A673 (cell line): ENCODE measurements around the gene C19orf81. TPM values are rescaled to one million over a fixed set of nuclear protein-coding genes. Genes with fewer than 3 reads are reported as not detected.

Experiments used
- BruUV-seq: library from RNA; stranded (reverse); fragments of 400-500 nt; replicated peaks from 2 replicates; lab custom pipeline; 2021; lab: Mats Ljungman, UMichigan
- CTCF ChIA-PET: fragments of 300-600 bp; sonication (Branson Sonifier 250); formaldehyde crosslinking; loops from one replicate; lab custom pipeline; 2022; ENCODE audit warnings: antibody characterized with exemption; lab: Charles Lee
- POLR2A ChIA-PET: fragments of 300-600 bp; sonication (Branson Sonifier 250); formaldehyde crosslinking; loops from one replicate; lab custom pipeline; 2022; ENCODE audit warnings: antibody characterized with exemption; ENCODE audit not compliant: low non-redundant PET; lab: Charles Lee
- DNase-seq: peaks from one replicate; pipeline ENCODE4 v3.0.0-alpha.2; 2015; ENCODE audit warnings: low spot score
- H3K27ac ChIP-seq: fragments of 200-600 bp; sonication (generic); 2 replicates; pipeline ENCODE4 v1.5.1; 2016; ENCODE audit warnings: mixed run types, low read depth, mild to moderate bottlenecking, mixed read lengths, antibody characterized with exemption, low read length; ENCODE audit not compliant: poor library complexity, severe bottlenecking
- H3K27me3 ChIP-seq: fragments of 200-600 bp; sonication (generic); replicated peaks from 2 replicates; pipeline ENCODE4 v1.6.1; 2017; ENCODE audit warnings: mixed run types, low read depth, mild to moderate bottlenecking, mixed read lengths, antibody characterized with exemption, low read length; ENCODE audit not compliant: insufficient read depth, poor library complexity
- H3K36me3 ChIP-seq: fragments of 200-600 bp; sonication (generic); 2 replicates; pipeline ENCODE4 v1.6.1; 2016; ENCODE audit warnings: mixed run types, mild to moderate bottlenecking, mixed read lengths, antibody characterized with exemption, low read length; ENCODE audit not compliant: insufficient read depth, poor library complexity, severe bottlenecking
- H3K4me1 ChIP-seq: fragments of 200-600 bp; sonication (generic); 2 replicates; pipeline ENCODE4 v1.6.1; 2017; ENCODE audit warnings: mixed run types, mild to moderate bottlenecking, mixed read lengths, antibody characterized with exemption, low read length; ENCODE audit not compliant: insufficient read depth, poor library complexity, severe bottlenecking
- H3K4me3 ChIP-seq: fragments of 200-600 bp; sonication (generic); 2 replicates; pipeline ENCODE4 v1.5.1; 2016; ENCODE audit warnings: low read depth, mixed run types, mild to moderate bottlenecking, mixed read lengths, low read length; ENCODE audit not compliant: poor library complexity, severe bottlenecking
- H3K9me3 ChIP-seq: fragments of 200-600 bp; sonication (generic); 2 replicates; pipeline ENCODE4 v1.6.1; 2016; ENCODE audit warnings: mixed run types, low read depth, mild to moderate bottlenecking, mixed read lengths, antibody characterized with exemption, low read length; ENCODE audit not compliant: poor library complexity, severe bottlenecking
- EZH2 ChIP-seq: fragments of 200-600 bp; sonication (generic); IDR thresholded peaks from 2 replicates; pipeline ENCODE4 v1.6.1; 2017; ENCODE audit warnings: borderline replicate concordance, low read depth, mild to moderate bottlenecking, mixed read lengths, antibody characterized with exemption, low read length; ENCODE audit not compliant: poor library complexity, severe bottlenecking
- intact Hi-C: fragments of 100-400 bp; cut with micrococcal nuclease; formaldehyde crosslinking; loops from one replicate; pipeline ENCODE4 v1.10.0; 2022; ENCODE audit not compliant: unreplicated experiment
- total RNA-seq: library from RNA; stranded (reverse); gene quantifications from 2 replicates; pipeline ENCODE4 v1.2.3, GENCODE V29; 2021
- TF ChIP-seq, protein P1 (sequence below): fragments of 300-800, 200-600 bp; sonication (generic); conservative IDR thresholded peaks from 2 replicates; pipeline ENCODE4 v1.5.1; 2017; ENCODE audit warnings: low read depth, mild to moderate bottlenecking, antibody characterized with exemption, low read length, moderate library complexity, mixed read lengths

The C19orf81 gene
- total RNA-seq, 1 experiment from 2014 or later = 6.2 TPM

DNA sequence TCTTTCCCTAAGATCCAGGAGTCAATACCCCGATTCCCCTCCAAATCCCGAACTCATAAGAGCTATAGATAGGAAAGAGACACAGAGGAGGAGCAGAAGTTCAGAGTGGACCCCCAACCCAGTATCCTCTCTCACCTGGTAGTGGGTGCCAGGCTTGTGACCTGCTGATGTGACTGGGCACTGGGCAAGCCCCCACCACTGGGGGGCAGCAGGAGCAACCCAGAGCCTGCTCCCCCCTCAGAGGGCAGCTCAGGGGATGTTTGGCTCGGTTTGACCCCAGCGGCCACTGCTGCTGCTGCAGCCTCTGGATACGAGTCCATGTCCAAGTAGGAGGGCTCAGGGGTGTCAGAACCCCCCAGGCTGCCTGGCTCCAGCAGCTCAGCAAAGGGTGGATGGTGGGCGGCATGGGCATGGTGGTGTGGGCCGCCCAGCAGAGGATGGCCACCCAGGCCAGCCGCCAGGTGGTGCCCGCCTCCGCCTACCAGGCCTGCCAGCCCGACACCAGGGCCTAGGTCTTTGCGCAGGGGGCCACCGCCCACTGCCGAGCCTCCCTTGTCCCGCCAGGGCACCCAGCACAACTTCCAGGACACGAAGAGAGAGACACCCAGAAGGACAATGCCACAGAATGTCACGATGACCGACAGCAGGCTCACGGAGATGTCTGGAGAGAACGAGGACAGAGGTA, 17.0 kb upstream of the C19orf81 start:
- POLR2A ChIA-PET = no interaction called here
- DNase-seq = no peak
- no peaks in the 10 kb centered on the region for H3K36me3 ChIP-seq
- CTCF ChIA-PET = no interaction called here
- no peaks in the 10 kb centered on the region for H3K4me1 ChIP-seq
- intact Hi-C loops = no loop called here
- no peaks in the 10 kb centered on the region for H3K27me3 ChIP-seq
- H3K27ac ChIP-seq = no peak overlapping the region
- TF ChIP-seq EZH2 = no peak
- TF ChIP-seq, protein P1, sequence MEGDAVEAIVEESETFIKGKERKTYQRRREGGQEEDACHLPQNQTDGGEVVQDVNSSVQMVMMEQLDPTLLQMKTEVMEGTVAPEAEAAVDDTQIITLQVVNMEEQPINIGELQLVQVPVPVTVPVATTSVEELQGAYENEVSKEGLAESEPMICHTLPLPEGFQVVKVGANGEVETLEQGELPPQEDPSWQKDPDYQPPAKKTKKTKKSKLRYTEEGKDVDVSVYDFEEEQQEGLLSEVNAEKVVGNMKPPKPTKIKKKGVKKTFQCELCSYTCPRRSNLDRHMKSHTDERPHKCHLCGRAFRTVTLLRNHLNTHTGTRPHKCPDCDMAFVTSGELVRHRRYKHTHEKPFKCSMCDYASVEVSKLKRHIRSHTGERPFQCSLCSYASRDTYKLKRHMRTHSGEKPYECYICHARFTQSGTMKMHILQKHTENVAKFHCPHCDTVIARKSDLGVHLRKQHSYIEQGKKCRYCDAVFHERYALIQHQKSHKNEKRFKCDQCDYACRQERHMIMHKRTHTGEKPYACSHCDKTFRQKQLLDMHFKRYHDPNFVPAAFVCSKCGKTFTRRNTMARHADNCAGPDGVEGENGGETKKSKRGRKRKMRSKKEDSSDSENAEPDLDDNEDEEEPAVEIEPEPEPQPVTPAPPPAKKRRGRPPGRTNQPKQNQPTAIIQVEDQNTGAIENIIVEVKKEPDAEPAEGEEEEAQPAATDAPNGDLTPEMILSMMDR = 0 out of 2 replicates have a peak, but pooled peaks have one; percentile 28
- H3K4me3 ChIP-seq = no peak overlapping the region
- peaks cover 12% of the 10 kb centered on the region for H3K9me3 ChIP-seq
- BruUV-seq = no TSS peak

DNA sequence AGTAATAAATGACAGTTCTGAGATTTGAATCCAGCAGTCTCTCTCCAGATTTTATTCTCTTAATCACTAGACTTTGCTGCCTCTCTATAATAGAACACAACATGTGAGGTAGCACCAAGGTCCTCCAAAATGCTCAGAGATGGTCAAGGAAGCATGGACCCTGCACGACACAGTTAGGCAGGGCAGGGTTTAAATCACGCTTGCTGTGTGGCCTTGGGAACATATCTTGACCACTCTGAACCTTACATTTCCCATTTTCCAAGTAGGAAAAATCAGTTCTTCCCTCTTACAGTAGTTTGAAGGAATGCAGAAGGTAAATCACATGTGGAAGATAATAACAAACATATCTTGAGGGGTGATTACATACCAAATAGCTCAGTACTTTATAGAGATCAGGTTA, 15.9 kb upstream of the C19orf81 start:
- intact Hi-C loops = no loop called here
- no peaks in the 10 kb centered on the region for H3K36me3 ChIP-seq
- H3K9me3 ChIP-seq = peaks cover 12% of the 10 kb centered on the region
- DNase-seq = no peak
- no TSS peak for BruUV-seq
- ChIA-PET POLR2A (no interaction called here), CTCF (no interaction called here)
- H3K27ac ChIP-seq = no peak overlapping the region
- H3K4me1 ChIP-seq = no peaks in the 10 kb centered on the region
- peaks cover 9% of the 10 kb centered on the region for H3K27me3 ChIP-seq
- no peak overlapping the region for H3K4me3 ChIP-seq
- TF ChIP-seq EZH2 = no peak
- TF ChIP-seq, protein P1 = no peak

DNA sequence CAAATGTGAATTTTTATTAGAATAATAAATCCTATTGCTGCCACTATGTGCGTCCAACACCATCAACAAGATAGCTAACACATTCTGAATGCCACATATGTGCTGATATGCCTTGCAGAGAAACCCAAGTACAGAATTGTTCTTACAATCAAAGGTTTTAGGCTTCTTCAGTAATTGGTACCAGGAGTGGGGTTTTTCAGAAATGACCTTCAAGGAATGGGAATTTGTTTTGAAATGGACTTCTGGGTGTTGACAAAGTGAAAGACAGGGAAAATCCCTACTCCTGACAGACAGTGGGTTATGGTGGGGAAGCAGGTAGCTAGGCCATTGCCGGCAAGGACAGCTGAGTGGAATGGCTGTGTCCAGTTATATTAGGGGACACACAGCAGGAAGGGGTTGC, 15.3 kb upstream of the C19orf81 start:
- ChIA-PET CTCF (no interaction called here), POLR2A (no interaction called here)
- H3K27ac ChIP-seq = no peak overlapping the region
- no peak overlapping the region for H3K4me3 ChIP-seq
- no peak for DNase-seq
- intact Hi-C loops = no loop called here
- H3K27me3 ChIP-seq = peaks cover 11% of the 10 kb centered on the region
- no peaks in the 10 kb centered on the region for H3K4me1 ChIP-seq
- H3K36me3 ChIP-seq = no peaks in the 10 kb centered on the region
- no peak for TF ChIP-seq EZH2
- TF ChIP-seq, protein P1 = no peak
- BruUV-seq = no TSS peak
- H3K9me3 ChIP-seq = peaks cover 12% of the 10 kb centered on the region
